Mesothelial cell of epicardium (in vitro differentiated cells): ENCODE results near the gene GSE1. TPM values are rescaled to one million over a fixed set of nuclear protein-coding genes. Genes with fewer than 3 reads are reported as not detected.

Experiments used
- DNase-seq, 2 experiments: peaks; one replicate each; pipeline ENCODE4 v3.0.0; 2021; ENCODE audit warnings: low spot score in 2 of 2; ENCODE audit not compliant: unreplicated experiment in 2 of 2
- H3K27ac Mint-ChIP-seq: 2 replicates; pipeline ENCODE4 v1.8.0; 2021; ENCODE audit warnings: mixed read lengths
- H3K27me3 Mint-ChIP-seq: 2 replicates; pipeline ENCODE4 v1.8.0; 2021; ENCODE audit warnings: low read depth, mixed read lengths
- H3K36me3 Mint-ChIP-seq: 2 replicates; pipeline ENCODE4 v1.8.0; 2021; ENCODE audit warnings: mixed read lengths
- H3K4me1 Mint-ChIP-seq: 2 replicates; pipeline ENCODE4 v1.8.0; 2021; ENCODE audit warnings: mixed read lengths
- H3K4me3 Mint-ChIP-seq: 2 replicates; pipeline ENCODE4 v1.8.0; 2021; ENCODE audit warnings: mild to moderate bottlenecking, moderate library complexity, mixed read lengths
- H3K9me3 Mint-ChIP-seq: 2 replicates; pipeline ENCODE4 v1.8.0; 2021; ENCODE audit warnings: mixed read lengths
- total RNA-seq: library from RNA; stranded (reverse); gene quantifications from 3 replicates; pipeline ENCODE4 v1.2.1, GENCODE V29; 2021
- TF ChIP-seq, protein P1 (sequence below): fragments of 200-600 bp; sonication (generic); IDR thresholded peaks from one replicate; pipeline ENCODE4 v1.5.0; 2021; ENCODE audit warnings: antibody characterized with exemption; ENCODE audit not compliant: unreplicated experiment

The GSE1 gene
- total RNA-seq, 1 donor from 2014 or later = 218 TPM

DNA sequence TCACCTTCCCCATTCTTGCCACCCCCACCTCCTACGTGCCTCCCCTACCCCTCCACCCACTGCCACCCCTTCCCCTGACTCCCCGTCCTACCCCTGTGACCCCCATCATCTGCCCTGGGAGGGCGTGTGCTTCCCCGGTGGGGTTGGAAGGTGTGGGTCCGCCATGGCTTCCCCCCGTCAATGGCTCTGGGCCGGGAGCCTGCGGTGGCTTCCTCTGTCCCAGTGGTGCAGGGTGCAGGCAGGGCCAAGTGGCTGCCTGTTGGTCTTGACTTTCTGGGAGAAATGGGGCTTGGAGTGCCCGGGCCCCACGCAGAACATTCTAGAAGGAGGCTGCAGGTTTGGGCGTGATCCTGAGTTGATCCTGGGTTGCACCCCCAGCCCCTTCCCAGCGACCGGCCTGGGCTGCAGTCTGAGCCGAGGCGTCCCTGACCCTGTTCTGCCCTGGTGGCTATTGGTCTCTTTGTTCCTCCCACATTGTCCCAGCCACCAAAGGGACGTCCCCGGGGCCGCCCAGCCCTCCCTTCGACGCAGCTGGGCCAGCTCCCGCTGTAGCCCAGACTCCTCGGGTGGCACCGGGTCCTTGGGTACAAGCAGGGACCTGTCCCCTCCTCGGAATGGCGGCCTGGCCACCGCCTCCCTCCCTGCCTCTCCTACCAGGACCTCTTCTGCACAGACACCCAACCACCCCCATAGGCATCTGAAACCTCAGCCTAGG lies 25.7 kb downstream of the GSE1 start:
- no peak overlapping the region for H3K4me3 Mint-ChIP-seq
- no peaks in the 10 kb centered on the region for H3K36me3 Mint-ChIP-seq
- no peak for DNase-seq
- H3K9me3 Mint-ChIP-seq = no peaks in the 10 kb centered on the region
- TF ChIP-seq, protein P1, sequence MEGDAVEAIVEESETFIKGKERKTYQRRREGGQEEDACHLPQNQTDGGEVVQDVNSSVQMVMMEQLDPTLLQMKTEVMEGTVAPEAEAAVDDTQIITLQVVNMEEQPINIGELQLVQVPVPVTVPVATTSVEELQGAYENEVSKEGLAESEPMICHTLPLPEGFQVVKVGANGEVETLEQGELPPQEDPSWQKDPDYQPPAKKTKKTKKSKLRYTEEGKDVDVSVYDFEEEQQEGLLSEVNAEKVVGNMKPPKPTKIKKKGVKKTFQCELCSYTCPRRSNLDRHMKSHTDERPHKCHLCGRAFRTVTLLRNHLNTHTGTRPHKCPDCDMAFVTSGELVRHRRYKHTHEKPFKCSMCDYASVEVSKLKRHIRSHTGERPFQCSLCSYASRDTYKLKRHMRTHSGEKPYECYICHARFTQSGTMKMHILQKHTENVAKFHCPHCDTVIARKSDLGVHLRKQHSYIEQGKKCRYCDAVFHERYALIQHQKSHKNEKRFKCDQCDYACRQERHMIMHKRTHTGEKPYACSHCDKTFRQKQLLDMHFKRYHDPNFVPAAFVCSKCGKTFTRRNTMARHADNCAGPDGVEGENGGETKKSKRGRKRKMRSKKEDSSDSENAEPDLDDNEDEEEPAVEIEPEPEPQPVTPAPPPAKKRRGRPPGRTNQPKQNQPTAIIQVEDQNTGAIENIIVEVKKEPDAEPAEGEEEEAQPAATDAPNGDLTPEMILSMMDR = no peak
- H3K27me3 Mint-ChIP-seq = no peaks in the 10 kb centered on the region
- H3K4me1 Mint-ChIP-seq = peaks cover 2% of the 10 kb centered on the region
- peak overlapping the region; percentile 34 for H3K27ac Mint-ChIP-seq

DNA sequence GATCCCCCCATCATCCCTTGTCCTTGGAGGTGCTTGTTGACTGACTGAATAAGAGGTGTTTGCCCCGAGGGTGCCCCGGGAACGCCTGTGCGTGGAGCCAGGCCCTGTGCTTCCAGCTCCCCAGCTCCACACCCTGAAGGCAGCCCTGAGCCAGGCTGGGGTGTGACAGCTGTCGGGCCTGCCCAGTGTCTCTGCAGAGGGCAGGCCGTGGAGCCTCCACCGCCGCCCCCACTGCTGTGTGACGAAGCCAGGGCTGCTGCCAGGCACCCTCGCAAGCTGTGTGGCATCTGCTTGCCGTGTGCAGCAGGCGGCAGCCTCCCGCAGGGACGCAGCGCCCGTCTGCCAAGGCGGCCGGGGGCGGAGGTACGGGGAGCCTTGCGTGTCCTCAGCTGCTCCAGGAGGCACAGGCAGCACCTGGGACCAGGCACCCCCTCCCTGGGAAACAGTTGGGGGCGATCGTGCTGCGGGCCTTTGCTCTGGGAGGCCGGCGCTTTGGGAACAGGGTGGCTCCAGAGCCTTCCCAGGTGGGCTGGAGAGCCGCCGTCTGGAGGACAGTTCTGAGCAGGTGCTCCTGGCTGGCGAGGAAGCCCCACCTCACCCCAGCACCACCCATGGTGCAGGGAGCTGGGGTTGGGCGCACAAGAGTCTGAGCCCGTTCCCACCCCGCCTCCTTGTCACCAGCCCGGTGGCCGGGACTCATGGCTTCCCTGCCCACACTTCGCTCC lies 26.6 kb downstream of the GSE1 start:
- Mint-ChIP-seq H3K4me3 (no peak overlapping the region), H3K4me1 (peaks cover 5% of the 10 kb centered on the region), H3K27ac (no peak overlapping the region), H3K36me3 (no peaks in the 10 kb centered on the region), H3K27me3 (no peaks in the 10 kb centered on the region), H3K9me3 (no peaks in the 10 kb centered on the region)
- TF ChIP-seq, protein P1 = no peak
- no peak for DNase-seq

DNA sequence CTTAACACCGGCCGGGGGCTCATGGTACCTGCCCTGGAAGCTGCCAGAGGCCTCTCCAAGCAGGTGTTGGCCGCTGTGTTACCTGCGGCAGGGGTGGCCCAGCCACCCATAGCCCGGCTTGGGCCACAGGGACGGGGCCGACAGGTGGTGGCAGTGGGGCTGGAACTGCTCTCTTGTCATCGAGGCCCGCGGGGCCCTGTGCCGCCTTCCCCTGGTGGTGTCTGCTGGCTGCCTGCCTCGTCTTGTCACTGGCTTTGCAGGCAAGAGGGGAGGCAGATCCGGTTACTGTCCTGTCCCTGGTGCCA lies 27.1 kb downstream of the GSE1 start:
- Mint-ChIP-seq H3K27ac (no peak overlapping the region), H3K4me3 (no peak overlapping the region), H3K27me3 (no peaks in the 10 kb centered on the region), H3K36me3 (no peaks in the 10 kb centered on the region), H3K4me1 (peaks cover 9% of the 10 kb centered on the region), H3K9me3 (no peaks in the 10 kb centered on the region)
- no peak for DNase-seq
- TF ChIP-seq, protein P1 = no peak

DNA sequence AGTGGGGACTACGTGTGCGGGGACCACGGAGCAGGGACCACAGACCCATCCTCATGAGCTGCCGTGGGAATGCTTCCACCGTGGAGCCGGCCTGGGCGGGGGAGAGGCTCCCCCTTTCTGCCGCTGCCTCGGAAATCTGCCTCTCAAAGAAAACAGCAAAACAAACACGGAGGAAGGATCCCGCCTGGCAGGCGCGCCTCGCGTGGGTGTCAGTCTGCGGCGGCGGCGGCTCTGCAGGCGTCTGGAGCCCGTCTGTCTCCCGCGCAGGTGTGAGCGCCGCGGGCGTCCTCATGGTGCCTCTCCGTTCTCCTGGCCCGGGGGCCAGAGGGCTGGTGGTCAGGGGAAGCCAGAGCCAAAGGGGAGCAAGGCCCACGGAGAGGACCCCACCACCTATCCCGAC lies 27.5 kb downstream of the GSE1 start:
- H3K27me3 Mint-ChIP-seq = no peaks in the 10 kb centered on the region
- TF ChIP-seq, protein P1 = no peak
- H3K36me3 Mint-ChIP-seq = no peaks in the 10 kb centered on the region
- no peak overlapping the region for H3K4me3 Mint-ChIP-seq
- no peak for DNase-seq
- H3K9me3 Mint-ChIP-seq = no peaks in the 10 kb centered on the region
- H3K27ac Mint-ChIP-seq = no peak overlapping the region
- peaks cover 11% of the 10 kb centered on the region for H3K4me1 Mint-ChIP-seq

DNA sequence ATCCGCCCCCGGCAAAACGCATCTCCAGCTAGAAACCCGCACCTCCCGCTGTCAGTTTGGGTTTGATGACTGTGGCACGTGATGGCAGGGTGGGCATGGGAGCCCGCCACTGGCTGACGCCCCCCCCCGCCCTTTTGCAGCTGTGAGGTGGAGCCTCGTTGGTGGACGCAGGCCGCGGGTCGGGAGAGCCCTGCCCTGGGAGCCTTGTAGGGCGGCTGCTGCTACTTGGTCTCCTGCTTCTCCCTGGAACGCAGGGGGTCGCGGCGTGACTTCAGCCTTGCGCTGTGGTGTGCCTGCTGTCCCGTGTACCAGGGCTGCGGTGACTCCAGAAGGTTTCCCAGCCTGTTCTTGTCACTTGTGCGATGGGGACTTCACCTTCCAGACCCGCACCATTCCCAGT lies 28.2 kb downstream of the GSE1 start:
- no peaks in the 10 kb centered on the region for H3K9me3 Mint-ChIP-seq
- TF ChIP-seq, protein P1 = no peak
- no peak overlapping the region for H3K4me3 Mint-ChIP-seq
- H3K27me3 Mint-ChIP-seq = no peaks in the 10 kb centered on the region
- H3K36me3 Mint-ChIP-seq = no peaks in the 10 kb centered on the region
- peaks cover 13% of the 10 kb centered on the region for H3K4me1 Mint-ChIP-seq
- no peak for DNase-seq
- H3K27ac Mint-ChIP-seq = no peak overlapping the region
